HepG2 (cell line): Measurements from ENCODE around the gene XXYLT1. TPM values are rescaled to one million over a fixed set of nuclear protein-coding genes. Genes with fewer than 3 reads are reported as not detected.

Experiments
- FOXO4 ChIP-seq: sonication (generic); formaldehyde crosslinking; conservative IDR thresholded peaks from 2 replicates; pipeline ENCODE4 v1.8.1; 2023; ENCODE audit warnings: missing genetic modification reagents
- JARID2 ChIP-seq: sonication (generic); formaldehyde crosslinking; IDR thresholded peaks from 2 replicates; pipeline ENCODE4 v1.8.1; 2023; ENCODE audit warnings: missing genetic modification reagents, inconsistent platforms; ENCODE audit not compliant: insufficient replicate concordance
- MAZ ChIP-seq, 2 experiments: sonication (generic) in 1 of 2; formaldehyde crosslinking in 1 of 2; IDR thresholded peaks; 2 replicates each; pipeline versions ENCODE4 v1.5.0 to v1.6.1; 2012 to 2020; ENCODE audit warnings: low read depth in 2 of 2, mild to moderate bottlenecking in 2 of 2, borderline replicate concordance in 1 of 2, improper control_type of control experiment in 1 of 2, low read length in 1 of 2, missing genetic modification reagents in 1 of 2, moderate library complexity in 1 of 2
- MIXL1 ChIP-seq: IDR thresholded peaks from 2 replicates; pipeline ENCODE4 v1.6.1; 2016
- NR0B2 ChIP-seq: sonication (generic); formaldehyde crosslinking; IDR thresholded peaks from 2 replicates; pipeline ENCODE4 v1.4.0; 2020; ENCODE audit warnings: mild to moderate bottlenecking, missing genetic modification reagents
- PITX1 ChIP-seq: sonication (generic); formaldehyde crosslinking; IDR thresholded peaks from 2 replicates; pipeline ENCODE4 v1.5.1; 2020; ENCODE audit warnings: mild to moderate bottlenecking, missing genetic modification reagents
- SAP130 ChIP-seq: IDR thresholded peaks from 2 replicates; pipeline ENCODE4 v1.6.1; 2016; ENCODE audit warnings: low read depth
- USF2 ChIP-seq, 2 experiments: sonication (generic) in 1 of 2; formaldehyde crosslinking in 1 of 2; IDR thresholded peaks; 2 replicates each; pipeline versions ENCODE4 v1.5.1 to v1.6.1; 2011 to 2020; ENCODE audit warnings: borderline replicate concordance in 1 of 2, low read depth in 1 of 2, low read length in 1 of 2, mild to moderate bottlenecking in 1 of 2, missing genetic modification reagents in 1 of 2, moderate library complexity in 1 of 2
- ZBED4 ChIP-seq: sonication (generic); formaldehyde crosslinking; IDR thresholded peaks from 2 replicates; pipeline ENCODE4 v1.4.0; 2020; ENCODE audit warnings: missing genetic modification reagents, borderline replicate concordance
- ZBTB7B ChIP-seq: sonication (generic); formaldehyde crosslinking; IDR thresholded peaks from 2 replicates; pipeline ENCODE4 v1.4.0; 2020; ENCODE audit warnings: missing genetic modification reagents
- ZC3H13 ChIP-seq: sonication (generic); formaldehyde crosslinking; IDR thresholded peaks from 2 replicates; pipeline ENCODE4 v1.8.1; 2023; ENCODE audit warnings: mild to moderate bottlenecking, missing genetic modification reagents, moderate library complexity
- ZMAT5 ChIP-seq: sonication (generic); formaldehyde crosslinking; IDR thresholded peaks from 2 replicates; pipeline ENCODE4 v1.5.0; 2020; ENCODE audit warnings: mild to moderate bottlenecking, low read depth, missing genetic modification reagents, borderline replicate concordance
- ZNF841 ChIP-seq: sonication (generic); formaldehyde crosslinking; IDR thresholded peaks from 2 replicates; pipeline ENCODE4 v1.8.1; 2023; ENCODE audit warnings: missing genetic modification reagents, borderline replicate concordance
- polyA plus RNA-seq, 8 experiments: library from polyadenylated mRNA; depleted of rRNA in 3 of 8; stranded (reverse) in 7 of 8; unstranded in 1 of 8; fragments of >200 nt; fragmentation: Illumina TruSeq in 4 of 8; extraction: Trizol in 4 of 8; gene quantifications; 2 replicates each; pipeline versions ENCODE4 v1.2.1 to v1.2.3, GENCODE V29; 2011 to 2016; ENCODE audit warnings: low read depth in 4 of 8, missing spikeins in 1 of 8, mixed read lengths in 1 of 8; ENCODE audit not compliant: insufficient read depth in 1 of 8
- total RNA-seq, 5 experiments: library from RNA; depleted of rRNA; stranded (reverse); fragments of >200 nt; fragmentation: Illumina TruSeq; extraction: Trizol; gene quantifications; 2 replicates each; pipeline ENCODE4 v1.2.3, GENCODE V29; 2016; ENCODE audit warnings: low read depth in 1 of 5
- TF ChIP-seq, protein P1 (sequence below): sonication (generic); formaldehyde crosslinking; IDR thresholded peaks from 2 replicates; pipeline ENCODE4 v1.8.0; 2022; ENCODE audit warnings: missing genetic modification reagents, low read depth, mild to moderate bottlenecking, borderline replicate concordance
- TF ChIP-seq, protein P2 (sequence below): sonication (generic); formaldehyde crosslinking; IDR thresholded peaks from 2 replicates; pipeline ENCODE4 v1.4.0; 2020; ENCODE audit warnings: missing genetic modification reagents, borderline replicate concordance

The XXYLT1 gene
- total and polyA plus RNA-seq, 2 of the 13 experiments (the other 11 are each of a cell fraction or from before 2014, with no cell fraction given), result 17.7 to 19.0 TPM

- TF ChIP-seq ZBED4 (CRISPR knock-in tag) (peak; percentile 77; the same call in 1 of the 2 replicates), ZMAT5 (CRISPR knock-in tag) (no peak), ZNF841 (no peak), NR0B2 (CRISPR knock-in tag) (no peak), PITX1 (CRISPR knock-in tag) (peak; percentile 96), ZC3H13 (no peak), SAP130 (CRISPR knock-in tag) (peak; percentile 91), JARID2 (CRISPR knock-in tag) (peak; percentile 9), MAZ (IDR thresholded peaks at IDR 0.05; ENCODE audit: borderline replicate concordance, low read depth, low read length) (no peak), MAZ (CRISPR knock-in tag; IDR thresholded peaks at IDR 0.05; ENCODE audit: low read depth) (peak; percentile 79; the same call in 1 of the 2 replicates), ZBTB7B (CRISPR knock-in tag) (peak; percentile 90), USF2 (IDR thresholded peaks at IDR 0.05; ENCODE audit: low read depth, low read length) (no peak), USF2 (CRISPR knock-in tag; IDR thresholded peaks at IDR 0.05; ENCODE audit: borderline replicate concordance) (no peak), MIXL1 (CRISPR knock-in tag) (peak; percentile 99), FOXO4 (CRISPR knock-in tag) (no peak)
- TF ChIP-seq, protein P1, sequence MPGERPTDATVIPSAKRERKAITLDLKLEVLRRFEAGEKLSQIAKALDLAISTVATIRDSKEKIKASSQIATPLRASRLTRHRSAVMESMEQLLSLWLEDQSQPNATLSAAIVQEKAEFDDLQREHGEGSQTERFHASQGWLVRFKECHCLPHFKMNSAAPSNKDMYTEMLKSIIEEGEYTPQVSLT (CRISPR knock-in tag), result peak; percentile 47; the same call in 1 of the 2 replicates
- TF ChIP-seq, protein P2, sequence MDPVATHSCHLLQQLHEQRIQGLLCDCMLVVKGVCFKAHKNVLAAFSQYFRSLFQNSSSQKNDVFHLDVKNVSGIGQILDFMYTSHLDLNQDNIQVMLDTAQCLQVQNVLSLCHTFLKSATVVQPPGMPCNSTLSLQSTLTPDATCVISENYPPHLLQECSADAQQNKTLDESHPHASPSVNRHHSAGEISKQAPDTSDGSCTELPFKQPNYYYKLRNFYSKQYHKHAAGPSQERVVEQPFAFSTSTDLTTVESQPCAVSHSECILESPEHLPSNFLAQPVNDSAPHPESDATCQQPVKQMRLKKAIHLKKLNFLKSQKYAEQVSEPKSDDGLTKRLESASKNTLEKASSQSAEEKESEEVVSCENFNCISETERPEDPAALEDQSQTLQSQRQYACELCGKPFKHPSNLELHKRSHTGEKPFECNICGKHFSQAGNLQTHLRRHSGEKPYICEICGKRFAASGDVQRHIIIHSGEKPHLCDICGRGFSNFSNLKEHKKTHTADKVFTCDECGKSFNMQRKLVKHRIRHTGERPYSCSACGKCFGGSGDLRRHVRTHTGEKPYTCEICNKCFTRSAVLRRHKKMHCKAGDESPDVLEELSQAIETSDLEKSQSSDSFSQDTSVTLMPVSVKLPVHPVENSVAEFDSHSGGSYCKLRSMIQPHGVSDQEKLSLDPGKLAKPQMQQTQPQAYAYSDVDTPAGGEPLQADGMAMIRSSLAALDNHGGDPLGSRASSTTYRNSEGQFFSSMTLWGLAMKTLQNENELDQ, result no peak
Measured at GRCh38 chr3:195164573-195165264, 106.2 kb downstream of the XXYLT1 start (continued).
